Activated CD8-positive, alpha-beta memory T cell treated with anti-CD3 and anti-CD28 coated beads for 48 hours (primary cell): ENCODE data around the gene B3GNT3.

Experiments
- DNase-seq, 3 experiments: peaks; one replicate each; pipeline ENCODE4 v3.0.0-alpha.2; 2020; ENCODE audit warnings: low read depth in 2 of 3, low spot score in 2 of 3

B3GNT3 gene

GRCh38 chr19:17794731-17795494 lies at the start of gene B3GNT3:
Gene B3GNT3, plus strand, starts transcription at chr19:17795138. Its CDS starts 12,670 bp downstream, at chr19:17807808.
- DNase-seq: no peak

GRCh38 chr19:17747205-17748098 lies 47.5 kb upstream of the B3GNT3 start:
- peak; percentile 64 to 87 (median 83) for DNase-seq

- DNase-seq: no peak
These were observed 45.9 kb upstream of the B3GNT3 start for GRCh38 chr19:17748884-17749638.

GRCh38 chr19:17749912-17750317 lies 45.0 kb upstream of the B3GNT3 start:
- no peak for DNase-seq

GRCh38 chr19:17751103-17751911 lies 43.6 kb upstream of the B3GNT3 start, which contains the start of gene FCHO1:
Gene FCHO1, plus strand, starts transcription at chr19:17751477. Its CDS starts 3,688 bp downstream, at chr19:17755165.
- peak; percentile 52 to 74 (median 65) for DNase-seq

GRCh38 chr19:17751912-17752273 lies 43.0 kb upstream of the B3GNT3 start:
- no peak for DNase-seq

GRCh38 chr19:17752865-17753639 lies 41.9 kb upstream of the B3GNT3 start:
- no peak for DNase-seq

- DNase-seq: no peak
These were observed 41.0 kb upstream of the B3GNT3 start for GRCh38 chr19:17753976-17754375.

GRCh38 chr19:17754634-17755442 lies 40.1 kb upstream of the B3GNT3 start:
- DNase-seq: no peak

- no peak for DNase-seq
These were observed 39.5 kb upstream of the B3GNT3 start for GRCh38 chr19:17755443-17755890.

GRCh38 chr19:17755977-17756670 lies 38.8 kb upstream of the B3GNT3 start:
- no peak for DNase-seq

- DNase-seq: no peak
These were observed 37.8 kb upstream of the B3GNT3 start for GRCh38 chr19:17757125-17757524.

GRCh38 chr19:17758515-17758914 lies 36.4 kb upstream of the B3GNT3 start:
- no peak for DNase-seq

- no peak for DNase-seq
These were observed 33.8 kb upstream of the B3GNT3 start for GRCh38 chr19:17761148-17761547.

- DNase-seq: no peak
These were observed 32.3 kb upstream of the B3GNT3 start for GRCh38 chr19:17762505-17763229.

- DNase-seq: no peak
These were observed 30.6 kb upstream of the B3GNT3 start for GRCh38 chr19:17764348-17764747.

GRCh38 chr19:17765069-17765618 lies 29.8 kb upstream of the B3GNT3 start:
- DNase-seq: no peak
